Measurements from ENCODE around the gene KPTN. TPM values are rescaled to one million over a fixed set of nuclear protein-coding genes. Genes with fewer than 3 reads are reported as not detected.

The KPTN gene
- total RNA-seq, 1 donor: 2.6 TPM

GRCh38 chr19:47520839-47521238 is 36.8 kb upstream of the KPTN start:
- TF ChIP-seq CTCF (IDR thresholded peaks at IDR 0.05; ENCODE audit: insufficient read depth, low read depth, low read length): no peak
- no peak overlapping the region for H3K4me3 ChIP-seq (ENCODE audit: low read depth, low read length)
- DNase-seq (ENCODE audit: low read depth): no peak

- TF ChIP-seq CTCF (IDR thresholded peaks at IDR 0.05; ENCODE audit: insufficient read depth, low read depth, low read length): no peak
- H3K4me3 ChIP-seq (ENCODE audit: low read depth, low read length): no peak overlapping the region
- no peak for DNase-seq (ENCODE audit: low read depth)
These were observed 36.4 kb upstream of the KPTN start for GRCh38 chr19:47520343-47520806.

- no peak for TF ChIP-seq CTCF (IDR thresholded peaks at IDR 0.05; ENCODE audit: insufficient read depth, low read depth, low read length)
- H3K4me3 ChIP-seq (ENCODE audit: low read depth, low read length): no peak overlapping the region
- no peak for DNase-seq (ENCODE audit: low read depth)
These were observed 34.8 kb upstream of the KPTN start for GRCh38 chr19:47518854-47519253.

GRCh38 chr19:47518139-47518538 is 34.1 kb upstream of the KPTN start:
- H3K4me3 ChIP-seq (ENCODE audit: low read depth, low read length): no peak overlapping the region
- no peak for TF ChIP-seq CTCF (IDR thresholded peaks at IDR 0.05; ENCODE audit: insufficient read depth, low read depth, low read length)

GRCh38 chr19:47514869-47515588 is 31.0 kb upstream of the KPTN start, which contains the start of gene NAPA:
Gene NAPA, minus strand, starts transcription at chr19:47515063. Its CDS starts 123 bp downstream, at chr19:47514940.
- H3K4me3 ChIP-seq (ENCODE audit: low read depth, low read length): peak within 1 kb of the TSS; percentile 94
- peak; percentile 100 for DNase-seq (ENCODE audit: low read depth)
- TF ChIP-seq CTCF (IDR thresholded peaks at IDR 0.05; ENCODE audit: insufficient read depth, low read depth, low read length): no peak

More at GRCh38 chr19:47518139-47518538, 34.1 kb upstream of the KPTN start:
- DNase-seq (ENCODE audit: low read depth): no peak

- no peak for TF ChIP-seq CTCF (IDR thresholded peaks at IDR 0.05; ENCODE audit: insufficient read depth, low read depth, low read length)
- peak; percentile 22 for DNase-seq (ENCODE audit: low read depth)
- peak overlapping the region; percentile 94 for H3K4me3 ChIP-seq (ENCODE audit: low read depth, low read length)
These were observed 30.3 kb upstream of the KPTN start for GRCh38 chr19:47514151-47514868.

Measured in fibroblast of villous mesenchyme (primary cell).